ENCODE measurements around the gene NPL.

NPL gene

DNA sequence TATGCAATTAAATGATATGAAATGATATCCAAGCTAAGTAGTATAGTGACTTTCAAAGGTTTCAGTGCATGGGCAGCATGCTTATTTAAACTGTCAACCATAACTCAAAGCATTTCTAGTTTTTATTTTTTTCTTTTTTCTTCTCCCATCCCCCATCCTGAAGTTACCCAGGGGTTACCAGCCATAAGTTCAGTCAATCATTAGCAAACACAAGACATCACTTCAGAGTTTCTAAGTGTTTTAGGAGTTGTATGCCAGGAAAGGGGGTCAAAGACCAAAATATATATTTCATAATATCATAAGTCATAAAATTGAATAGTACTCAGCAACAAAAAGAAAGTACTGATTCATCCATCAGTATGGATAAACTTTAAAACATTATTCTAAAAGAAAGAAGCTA, 78.3 kb downstream of the NPL start:
- DNase-seq (ENCODE audit: low read depth, low spot score), result no peak

DNA sequence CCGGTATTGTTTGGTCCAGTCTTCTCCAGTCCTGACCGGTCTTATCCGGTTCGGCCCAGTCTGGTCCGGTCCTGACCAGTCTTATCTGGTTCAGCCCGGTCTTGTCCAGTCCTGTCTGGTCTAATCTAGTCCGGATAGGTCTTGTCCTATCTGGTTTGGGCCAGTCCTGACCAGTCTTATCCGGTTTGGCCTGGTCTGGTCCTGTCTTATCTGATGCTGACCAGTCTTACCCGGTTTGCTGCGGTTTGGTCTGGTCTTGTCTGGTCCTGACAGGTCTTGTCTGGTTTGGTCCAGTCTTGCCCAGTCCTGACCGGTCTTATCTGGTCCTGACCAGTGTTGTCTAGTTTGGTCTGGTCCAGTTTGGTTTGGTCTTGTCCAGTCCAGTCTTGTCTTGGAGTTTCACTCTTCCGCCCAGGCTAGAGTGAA, 79.7 kb downstream of the NPL start:
- peak; percentile 10 for DNase-seq (ENCODE audit: low read depth, low spot score)

DNA sequence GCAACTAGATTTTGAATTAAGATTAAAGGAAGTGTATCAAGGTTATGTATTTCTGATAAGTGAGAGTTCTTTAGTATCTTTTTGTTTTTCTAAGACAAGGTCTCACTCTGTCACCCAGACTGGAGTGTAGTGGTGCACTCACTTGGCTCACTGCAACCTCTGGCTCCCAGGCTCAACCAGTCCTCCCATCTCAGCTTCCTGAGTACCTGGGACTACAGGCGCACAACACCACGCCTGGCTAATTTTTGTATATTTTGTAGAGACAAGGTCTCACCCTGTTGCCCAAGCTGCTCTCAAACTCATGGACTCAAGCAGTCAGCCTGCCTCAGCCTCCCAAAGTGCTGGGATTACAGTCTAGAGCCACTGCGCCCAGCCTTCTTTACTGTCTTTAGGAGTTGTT, 83.3 kb downstream of the NPL start:
- no peak for DNase-seq (ENCODE audit: low read depth, low spot score)

DNA sequence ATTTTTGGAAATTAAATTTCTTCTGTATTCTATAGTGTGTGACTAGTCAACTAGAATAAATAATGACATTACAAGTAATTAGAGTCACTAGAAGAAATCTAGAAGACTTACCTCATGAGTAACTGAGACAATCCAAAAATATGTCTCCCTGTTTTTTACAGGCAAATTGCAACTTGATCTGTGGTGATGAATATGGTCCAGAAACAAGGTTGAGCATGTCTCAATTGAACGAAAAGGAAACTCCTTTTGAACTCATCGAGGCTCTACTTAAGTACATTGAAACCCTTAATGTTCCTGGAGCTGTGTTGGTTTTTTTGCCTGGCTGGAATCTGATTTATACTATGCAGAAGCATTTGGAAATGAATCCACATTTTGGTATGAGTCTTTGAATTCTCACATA, 86.3 kb downstream of the NPL start:
- no peak for DNase-seq (ENCODE audit: low read depth, low spot score)

DNA sequence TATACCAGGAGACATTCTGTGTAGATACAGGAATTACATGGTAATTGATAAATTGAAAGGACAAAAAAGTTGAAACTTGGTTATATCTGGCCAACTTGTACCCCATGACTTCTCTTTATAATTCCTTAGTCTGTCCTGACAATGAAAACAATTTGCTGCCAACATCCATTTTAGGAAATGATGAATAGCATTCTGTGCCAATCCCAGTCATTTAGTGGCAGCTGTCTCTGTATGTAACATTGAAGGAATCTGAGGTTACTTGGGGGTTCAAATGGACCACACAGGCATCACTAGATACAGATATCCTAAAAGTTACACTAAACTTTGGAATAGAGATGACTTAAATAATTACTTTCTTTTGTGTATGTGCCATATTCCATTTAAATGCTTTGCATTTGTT, 87.8 kb downstream of the NPL start:
- no peak for DNase-seq (ENCODE audit: low read depth, low spot score)

DNA sequence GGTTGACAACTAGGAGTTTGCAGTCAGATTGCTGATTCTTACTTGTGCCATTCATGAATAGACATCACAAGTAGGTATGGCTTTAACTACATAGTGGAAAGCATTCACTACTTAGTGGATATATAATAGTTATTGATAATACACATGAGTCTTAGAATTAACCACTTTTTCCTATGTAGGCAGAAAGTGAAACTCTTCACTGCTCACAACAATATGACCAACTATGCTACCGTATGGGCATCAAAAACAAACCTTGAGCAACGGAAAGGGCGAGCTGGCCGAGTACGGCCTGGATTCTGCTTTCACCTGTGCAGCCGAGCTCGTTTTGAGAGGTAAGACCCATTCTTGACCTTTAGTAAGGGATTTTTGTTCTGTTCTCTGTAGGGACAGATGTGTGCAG, 88.3 kb downstream of the NPL start:
- DNase-seq (ENCODE audit: low read depth, low spot score), result no peak

All from activated CD4-positive, CD25-positive, alpha-beta regulatory T cell treated with anti-CD3 and anti-CD28 coated beads, Interleukin-2, amount 50 U/mL, for 16 hours (primary cell).